NCI-H1417 (cell line): ENCODE data around the gene ZNF230.

Source experiments
- DNase-seq, 3 experiments: peaks; one replicate each; lab custom pipeline; 2025; lab: John Stamatoyannopoulos, UW

ZNF230 gene

DNA sequence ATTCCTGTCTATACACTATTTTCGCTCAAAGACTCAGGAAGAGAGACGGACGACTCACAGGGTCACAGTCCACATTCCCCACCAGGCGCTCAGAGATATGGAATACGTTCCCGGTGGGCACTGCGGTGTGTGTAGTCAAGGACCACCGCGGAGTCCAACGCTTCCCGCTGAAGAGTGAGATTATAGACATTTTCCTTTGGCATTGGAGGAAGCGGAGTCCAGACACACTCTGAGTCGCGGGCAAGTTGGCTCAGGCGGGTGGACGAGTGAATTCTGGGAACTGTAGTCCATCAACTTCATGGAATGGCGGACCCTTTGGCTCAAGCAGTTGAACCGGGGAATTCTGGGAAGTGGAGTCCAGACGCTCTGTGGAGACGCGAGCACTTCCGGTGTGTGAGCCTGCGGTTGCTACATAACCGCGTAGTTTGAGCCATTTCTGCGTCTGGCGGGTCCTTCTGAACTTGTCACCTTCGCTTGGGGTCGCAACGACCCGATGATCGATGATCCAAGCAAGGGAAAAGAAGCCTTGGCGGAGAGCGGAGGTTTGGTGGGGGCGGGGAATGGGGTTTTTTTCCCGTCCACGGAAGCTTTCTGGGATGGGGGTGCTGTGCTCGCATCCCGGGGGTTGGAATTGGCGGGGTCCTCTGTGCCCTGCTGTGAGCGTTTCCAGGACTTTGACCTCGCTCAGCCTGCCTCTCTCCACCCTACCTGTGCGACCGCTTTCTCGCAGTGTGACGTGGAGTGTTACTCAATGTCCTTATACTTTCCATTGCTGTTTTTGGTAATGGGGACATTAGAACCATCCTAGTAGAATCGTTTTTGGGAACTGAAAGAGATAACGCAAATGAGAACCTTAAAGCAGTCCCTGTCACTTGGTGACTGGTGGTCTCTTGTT is at the start of gene ZNF230:
TSS of gene ZNF230 (plus strand) at position 392 of the 895 bp plus-strand sequence. CDS start 4,122 bp downstream, outside the sequence.
- peak; percentile 87 to 98 (median 95) for DNase-seq

DNA sequence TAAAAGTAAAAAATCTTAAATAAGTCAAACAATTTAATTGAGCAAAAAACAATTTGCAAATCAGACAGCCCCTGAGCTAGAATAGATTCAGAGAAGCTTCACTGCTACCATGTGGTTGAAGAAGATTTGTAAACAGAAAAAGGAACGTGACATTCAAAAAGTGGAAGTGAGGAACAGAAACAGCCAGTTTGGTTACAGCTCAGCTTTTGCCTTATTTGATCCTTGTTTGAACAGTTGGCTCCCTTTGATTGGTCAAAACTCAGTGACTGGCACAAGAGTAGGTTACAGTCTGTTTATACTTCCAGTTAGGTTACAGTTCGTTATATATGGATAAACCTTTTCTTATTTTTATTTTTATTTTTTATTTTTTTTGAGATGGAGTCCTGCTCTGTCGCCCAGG is 45.9 kb upstream of the ZNF230 start:
- no peak for DNase-seq

DNA sequence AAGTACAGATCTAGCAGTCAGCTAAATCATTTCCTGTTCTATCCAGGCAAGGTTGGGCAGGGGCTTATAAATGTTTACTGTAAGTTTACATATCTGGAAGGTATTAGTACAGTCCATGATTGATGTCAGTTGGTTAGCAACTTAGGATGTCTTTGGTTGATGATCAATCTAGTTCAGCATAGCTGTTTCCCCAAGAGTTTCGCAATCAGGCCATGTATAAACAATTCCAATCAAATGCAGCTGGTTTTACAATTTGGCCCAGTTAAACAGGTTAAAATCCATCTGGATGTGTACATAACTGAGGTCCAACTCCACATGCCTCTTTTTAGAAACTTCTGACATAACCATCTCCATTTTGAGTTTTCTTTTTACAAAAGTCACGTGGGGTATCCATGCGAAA is 44.9 kb upstream of the ZNF230 start:
- no peak for DNase-seq

DNA sequence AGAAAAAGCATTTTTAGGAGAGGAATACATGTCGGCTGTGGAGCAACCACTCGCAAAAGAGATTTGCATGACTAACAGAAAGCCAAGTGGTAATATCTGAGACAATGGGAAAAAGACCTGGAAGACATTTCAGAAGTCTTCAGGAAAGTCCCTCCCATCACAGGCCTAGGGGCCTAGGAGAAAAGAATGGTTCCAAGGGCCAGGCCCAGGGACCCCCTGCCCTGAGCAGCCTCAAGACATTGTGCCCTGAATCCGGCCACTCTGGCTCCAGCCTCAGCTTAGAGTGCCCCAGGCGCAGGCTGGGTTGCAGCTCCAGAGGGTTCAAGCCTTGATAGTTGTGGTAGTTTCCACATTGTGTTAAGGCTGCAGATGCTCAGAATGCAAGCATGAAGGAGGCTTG is 42.3 kb upstream of the ZNF230 start:
- DNase-seq: no peak

DNA sequence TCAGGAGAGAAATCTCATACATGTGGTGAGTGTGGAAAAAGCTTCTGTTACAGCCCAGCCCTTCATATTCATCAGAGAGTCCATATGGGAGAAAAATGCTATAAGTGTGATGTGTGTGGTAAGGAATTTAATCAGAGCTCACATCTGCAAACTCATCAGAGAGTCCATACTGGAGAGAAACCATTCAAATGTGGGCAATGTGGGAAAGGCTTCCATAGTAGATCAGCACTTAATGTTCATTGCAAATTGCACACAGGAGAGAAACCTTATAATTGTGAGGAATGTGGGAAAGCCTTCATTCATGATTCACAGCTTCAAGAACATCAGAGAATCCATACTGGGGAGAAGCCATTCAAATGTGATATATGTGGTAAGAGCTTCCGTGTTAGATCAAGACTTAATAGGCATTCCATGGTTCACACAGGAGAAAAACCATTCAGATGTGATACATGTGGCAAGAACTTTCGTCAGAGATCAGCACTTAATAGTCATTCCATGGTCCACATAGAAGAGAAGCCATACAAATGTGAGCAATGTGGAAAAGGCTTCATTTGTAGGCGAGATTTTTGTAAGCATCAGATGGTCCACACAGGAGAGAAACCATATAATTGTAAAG is 36.6 kb upstream of the ZNF230 start:
- no peak for DNase-seq

DNA sequence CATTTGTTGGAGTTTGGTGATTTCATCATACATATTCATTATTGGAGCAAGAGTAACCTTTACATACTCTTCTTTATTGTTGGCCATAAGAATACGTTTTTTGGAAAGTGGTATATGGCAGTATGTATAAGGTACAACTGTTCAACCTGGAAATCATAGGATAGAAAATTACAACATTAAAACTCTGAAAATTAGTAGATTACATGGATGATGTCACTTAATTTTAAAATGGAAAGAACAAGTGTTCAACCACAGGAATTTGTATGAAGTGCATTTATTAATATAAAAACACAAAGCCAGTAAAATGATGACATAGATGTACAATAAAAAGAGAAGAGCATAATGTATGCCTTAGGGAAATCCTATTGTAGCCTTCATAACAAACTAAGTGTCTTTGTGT is 26.0 kb upstream of the ZNF230 start:
- no peak for DNase-seq

DNA sequence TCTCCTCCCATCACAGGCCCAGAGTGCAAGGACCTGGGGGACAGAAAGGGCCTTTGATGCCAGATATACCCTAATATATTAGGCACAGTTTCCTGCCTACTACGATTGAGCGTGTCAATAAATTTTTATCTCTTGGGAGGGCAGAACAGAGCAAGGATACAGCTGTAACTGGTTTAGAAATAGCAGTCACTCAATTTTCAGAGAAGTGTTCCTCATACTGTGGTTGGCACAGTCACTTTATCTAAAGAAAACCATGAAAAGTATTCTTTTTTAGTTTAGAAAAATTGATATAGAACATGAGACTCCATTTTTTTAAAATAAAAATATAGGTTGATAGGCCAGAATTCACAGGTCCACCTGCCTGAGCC is 19.2 kb upstream of the ZNF230 start:
- no peak for DNase-seq

DNA sequence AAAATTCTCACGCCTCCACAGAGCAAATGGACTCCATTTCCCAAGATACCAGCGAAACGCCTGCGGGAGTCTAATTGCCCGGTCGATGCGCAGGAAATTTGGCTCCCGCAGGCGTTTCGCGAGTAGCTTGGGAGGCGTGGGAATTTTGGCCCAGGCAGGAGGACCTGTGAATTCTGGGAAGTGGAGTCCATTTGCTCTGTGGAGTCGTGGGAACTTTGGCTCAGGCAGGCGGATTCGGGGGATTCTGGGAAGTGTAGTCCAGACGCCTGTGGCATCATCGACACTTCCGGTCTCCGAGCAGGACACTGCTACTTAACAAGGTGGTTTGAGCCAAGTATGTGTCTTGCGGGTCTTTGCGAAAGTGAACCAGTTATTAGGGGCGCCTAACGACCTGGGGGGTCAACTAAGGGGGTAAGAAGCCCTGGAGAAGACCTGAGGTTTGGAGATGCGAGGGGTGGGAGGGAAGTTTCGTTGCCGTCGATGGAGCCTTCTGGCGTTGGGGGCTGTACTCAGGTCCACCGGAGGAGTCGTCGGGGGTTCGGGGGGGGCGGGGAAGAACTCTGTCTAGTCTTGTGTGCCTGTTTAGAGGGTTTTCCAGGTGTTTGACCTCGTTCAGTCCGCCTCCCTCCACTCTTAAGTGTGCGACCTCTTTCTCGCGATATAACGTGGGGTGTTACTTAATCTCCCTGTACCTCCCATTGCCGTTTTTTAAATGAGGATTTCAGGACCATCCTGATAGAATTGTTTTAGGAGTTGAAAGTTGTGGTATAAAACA is 18.7 kb upstream of the ZNF230 start, which contains the start of gene ZNF155:
TSS of gene ZNF155 (plus strand) at position 277 of the 775 bp plus-strand sequence. CDS start 4,356 bp downstream, outside the sequence.
- peak; percentile 89 to 98 (median 97) for DNase-seq

DNA sequence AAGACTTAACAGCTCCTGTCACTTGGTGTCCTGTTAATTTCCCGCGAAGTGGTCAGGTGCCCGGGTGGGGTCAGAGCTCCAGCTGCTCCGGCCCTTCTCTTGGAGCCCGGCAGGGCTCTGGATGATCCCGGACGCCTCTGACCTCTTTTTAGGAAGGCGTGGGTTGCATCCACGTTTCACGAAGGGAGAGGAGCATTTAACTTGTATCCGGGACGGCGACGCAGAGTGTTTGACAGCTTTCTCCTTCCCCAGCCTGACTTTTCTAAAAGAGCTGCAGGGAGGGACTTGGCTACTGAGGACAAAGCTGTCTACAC is 18.1 kb upstream of the ZNF230 start:
- DNase-seq: no peak

DNA sequence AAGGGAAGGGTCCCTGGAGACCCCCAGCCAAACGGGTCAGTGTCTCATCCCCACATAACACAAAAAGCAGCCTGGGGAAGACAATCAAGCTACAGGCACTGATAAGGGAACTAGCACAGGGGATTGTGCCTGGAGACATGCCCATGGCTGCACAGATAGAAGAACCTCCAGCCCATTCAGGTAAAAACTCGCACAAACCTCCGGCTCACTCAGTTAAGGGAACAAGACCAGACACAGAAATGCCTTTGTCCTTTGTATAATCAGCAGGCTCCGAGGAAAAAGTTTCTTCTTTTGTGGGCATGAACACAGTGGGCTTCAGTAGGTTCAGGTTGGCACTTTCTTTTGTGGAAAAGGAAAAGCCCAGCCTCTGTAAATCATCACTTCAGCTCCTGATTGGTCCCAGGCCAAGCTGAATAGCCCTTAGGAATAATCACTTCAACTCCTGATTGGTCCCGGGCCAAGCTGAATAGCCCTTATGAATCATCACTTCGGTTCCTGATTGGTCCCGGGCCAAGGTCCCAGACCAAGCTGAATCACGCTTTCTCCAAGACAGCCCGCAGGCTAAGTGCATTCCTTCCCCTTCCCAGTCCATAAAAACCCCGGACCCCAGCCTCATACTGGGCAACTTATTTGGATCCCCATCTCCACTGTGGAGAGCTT is 5.0 kb upstream of the ZNF230 start:
- no peak for DNase-seq

DNA sequence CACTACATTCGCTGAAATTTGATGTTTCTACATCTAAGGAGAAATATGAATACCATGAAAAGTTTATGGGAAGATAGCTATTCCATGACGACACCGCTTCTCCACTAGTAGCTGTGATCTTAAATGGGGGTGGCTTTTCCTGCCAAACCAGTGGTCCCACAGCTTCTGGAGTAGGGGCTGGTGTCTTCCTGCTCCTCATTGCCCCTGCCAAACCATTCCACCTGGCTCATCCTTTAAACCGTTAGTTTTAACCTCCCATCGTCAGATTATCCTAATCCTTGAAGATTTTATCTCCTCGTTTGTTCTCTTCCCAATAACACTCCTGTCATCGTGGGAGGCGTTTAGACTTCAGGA is 568 bp upstream of the ZNF230 start:
- no peak for DNase-seq

DNA sequence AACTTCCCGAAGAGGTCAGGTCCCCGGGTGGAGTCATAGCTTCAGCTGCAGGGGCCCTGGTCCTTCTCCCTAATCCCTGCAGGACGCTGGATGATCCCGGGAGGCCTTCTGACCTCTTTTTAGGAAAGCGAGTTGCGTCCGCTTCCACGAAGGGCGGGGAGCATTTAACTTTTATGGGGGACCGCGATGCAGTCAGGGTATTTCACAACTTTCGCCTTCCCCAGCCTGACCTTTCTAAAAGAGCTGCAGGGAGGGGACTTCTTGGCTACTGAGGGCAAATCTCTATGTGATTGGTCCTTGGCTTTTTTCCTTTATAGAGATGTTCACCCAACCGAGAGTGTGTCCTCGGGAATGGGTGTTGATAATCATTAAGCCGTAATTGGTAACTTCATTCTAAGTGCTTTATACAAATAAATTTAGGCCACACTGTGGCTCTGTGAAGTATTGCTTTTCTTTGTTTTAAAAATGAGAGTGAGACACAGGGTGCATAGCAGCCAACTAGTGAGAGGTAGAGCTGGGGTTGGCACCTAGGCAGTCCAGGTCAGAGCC is 778 bp downstream of the ZNF230 start:
- peak in 2 of 3 experiments; percentile 32 to 37 for DNase-seq

DNA sequence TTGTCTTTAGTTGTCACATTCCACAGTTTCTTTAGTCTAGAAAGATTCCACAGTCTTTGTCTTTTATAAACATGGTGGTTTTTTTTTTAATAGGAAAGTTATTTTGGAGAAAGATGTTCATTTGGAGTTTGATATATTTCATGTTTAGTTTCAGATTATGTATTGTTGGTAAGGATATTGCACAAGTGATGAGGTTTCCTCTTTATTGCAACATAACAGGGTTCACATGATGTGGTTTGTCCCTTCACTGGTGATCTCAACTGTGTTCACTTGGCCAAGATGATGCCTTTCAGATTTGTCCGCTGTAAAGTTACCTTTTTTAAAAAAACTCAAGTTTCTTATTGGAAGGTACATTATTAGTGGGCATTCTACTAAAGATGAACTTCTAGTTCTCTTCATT is 3.2 kb downstream of the ZNF230 start:
- no peak for DNase-seq

DNA sequence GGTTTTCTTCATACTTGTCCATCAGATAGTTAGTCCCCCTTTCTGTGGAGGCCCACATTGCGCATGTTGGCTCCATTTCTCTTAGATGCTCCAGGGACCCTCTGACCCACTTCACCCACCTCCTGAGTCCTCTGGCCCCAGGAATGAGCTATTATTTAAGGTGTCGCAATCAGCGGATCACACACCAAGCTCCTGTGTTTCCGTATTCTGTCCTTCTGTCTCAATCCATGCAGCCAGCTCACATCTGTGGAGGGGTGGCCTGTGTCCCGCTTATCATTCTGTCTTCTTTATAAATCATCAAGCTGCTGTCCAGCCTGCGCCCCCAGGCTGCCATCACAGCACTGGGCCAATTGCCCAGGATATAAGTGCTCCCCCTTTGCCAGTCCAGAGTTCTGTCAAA is 4.7 kb downstream of the ZNF230 start:
- no peak for DNase-seq

DNA sequence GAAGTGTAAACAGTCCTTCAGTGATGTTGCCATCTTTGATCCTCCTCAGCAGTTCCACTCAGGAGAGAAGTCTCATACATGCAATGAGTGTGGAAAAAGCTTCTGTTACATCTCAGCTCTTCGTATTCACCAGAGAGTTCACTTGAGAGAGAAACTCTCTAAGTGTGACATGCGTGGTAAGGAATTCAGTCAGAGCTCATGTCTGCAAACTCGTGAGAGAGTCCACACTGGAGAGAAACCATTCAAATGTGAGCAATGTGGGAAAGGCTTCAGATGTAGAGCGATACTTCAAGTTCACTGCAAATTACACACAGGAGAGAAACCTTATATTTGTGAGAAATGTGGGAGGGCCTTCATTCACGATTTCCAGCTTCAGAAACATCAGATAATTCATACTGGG is 7.7 kb downstream of the ZNF230 start:
- no peak for DNase-seq

DNA sequence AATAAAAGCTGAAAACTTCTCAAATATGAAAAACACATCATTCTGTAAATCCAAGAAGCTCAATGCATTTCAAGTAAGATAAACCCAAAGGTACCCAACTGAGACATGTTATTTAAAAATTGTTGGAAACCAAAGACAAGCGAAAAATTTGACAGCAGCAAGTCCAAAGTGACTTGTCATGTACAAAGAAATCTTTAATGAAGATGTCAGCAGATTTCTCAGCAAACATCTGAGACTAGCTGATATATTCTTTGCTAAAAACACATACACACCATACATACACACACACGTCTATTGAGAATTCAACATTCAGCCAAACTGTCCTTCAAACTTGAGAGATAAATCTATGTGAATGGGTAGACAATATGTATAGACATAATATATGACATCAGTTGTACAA is 16.7 kb downstream of the ZNF230 start:
- no peak for DNase-seq

DNA sequence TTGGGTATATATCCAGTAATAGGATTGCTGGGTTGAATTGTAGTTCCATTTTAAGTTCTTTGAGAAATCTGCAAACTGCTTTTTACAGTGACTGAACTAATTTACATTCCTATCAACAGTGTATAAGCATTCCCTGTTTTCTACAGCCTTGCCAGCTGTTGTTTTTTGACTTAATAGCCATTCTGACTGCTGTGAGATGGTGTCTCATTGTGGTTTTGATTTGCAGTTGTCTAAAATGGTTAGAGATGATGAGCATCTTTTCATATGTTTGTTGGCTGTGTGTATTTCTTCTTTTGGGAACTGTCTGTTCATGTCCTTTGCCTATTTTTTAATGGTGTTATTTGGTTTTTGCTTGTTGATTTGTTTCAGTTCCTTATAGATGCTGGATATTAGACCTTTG is 18.5 kb downstream of the ZNF230 start:
- DNase-seq: no peak

DNA sequence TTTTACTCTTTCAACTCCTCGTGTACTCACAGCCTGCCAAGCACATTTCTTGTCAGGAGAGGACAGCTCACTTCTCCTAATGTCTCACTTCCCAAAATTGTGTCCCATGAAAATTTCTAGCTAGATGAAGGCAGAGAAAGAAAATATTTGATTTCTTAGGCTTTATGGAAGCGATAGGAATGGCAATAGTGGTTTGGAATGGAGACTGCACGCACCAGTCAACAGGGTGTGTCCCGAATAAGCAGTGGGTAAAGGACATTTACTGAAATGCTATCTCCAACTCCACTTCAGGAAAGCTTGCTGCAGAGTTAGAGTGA is 22.1 kb downstream of the ZNF230 start:
- DNase-seq: no peak

DNA sequence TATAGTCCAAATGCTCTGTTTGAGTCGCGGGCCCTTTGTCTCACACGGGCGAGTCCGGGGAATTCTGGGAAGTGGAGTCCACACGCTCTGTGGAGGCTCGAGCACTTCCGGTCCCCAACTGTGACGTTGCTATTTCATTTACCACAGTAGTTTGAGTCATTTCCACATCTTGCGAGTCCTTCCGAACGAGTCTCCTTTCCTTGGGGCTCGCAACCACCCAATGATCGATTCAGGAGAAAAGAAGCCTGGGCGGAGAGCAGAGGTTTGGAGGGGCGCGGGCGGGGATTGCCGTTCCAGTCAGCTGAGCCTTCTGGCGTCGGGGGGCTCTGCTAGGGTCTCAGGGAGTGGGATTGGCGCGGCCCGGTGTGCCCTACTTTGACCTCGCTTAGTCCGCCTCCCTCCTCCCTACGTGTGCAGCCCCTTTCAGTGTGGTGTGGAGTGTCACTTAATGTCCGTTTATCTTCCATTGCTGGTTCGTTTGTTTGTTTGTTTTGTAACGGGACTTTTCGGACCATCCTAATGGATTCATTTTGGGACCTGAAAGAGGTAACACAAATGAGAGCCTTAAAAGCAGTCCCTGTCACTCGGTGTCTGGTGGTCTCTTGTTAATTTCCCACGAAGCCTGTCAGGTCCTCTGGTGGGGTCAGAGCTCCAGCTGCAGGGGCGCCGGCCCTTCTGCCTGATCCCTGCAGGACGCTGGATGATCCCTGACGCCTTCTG is 22.6 kb downstream of the ZNF230 start, which contains the start of gene ZNF222:
TSS of gene ZNF222 (plus strand) at position 163 of the 720 bp plus-strand sequence. CDS start at position 221, 58 bp downstream.
- peak; percentile 61 to 84 (median 84) for DNase-seq

DNA sequence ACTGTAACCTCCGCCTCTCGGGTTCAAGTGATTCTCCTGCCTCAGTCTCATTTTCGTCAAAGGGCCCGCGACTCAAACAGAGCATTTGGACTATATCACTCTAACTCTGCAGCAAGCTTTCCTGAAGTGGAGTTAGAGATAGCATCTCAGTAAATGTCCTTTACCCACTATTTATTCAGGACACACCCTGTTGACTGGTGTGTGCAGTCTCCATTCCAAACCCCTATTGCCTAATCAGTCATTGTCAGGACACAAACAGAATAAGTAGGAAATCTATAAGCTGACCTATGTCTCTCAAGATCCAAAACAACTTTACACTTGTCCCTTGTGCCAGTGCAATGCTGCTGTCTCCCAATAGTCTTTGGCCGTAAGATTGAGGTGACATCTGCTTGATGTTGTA is 23.9 kb downstream of the ZNF230 start:
- no peak for DNase-seq

DNA sequence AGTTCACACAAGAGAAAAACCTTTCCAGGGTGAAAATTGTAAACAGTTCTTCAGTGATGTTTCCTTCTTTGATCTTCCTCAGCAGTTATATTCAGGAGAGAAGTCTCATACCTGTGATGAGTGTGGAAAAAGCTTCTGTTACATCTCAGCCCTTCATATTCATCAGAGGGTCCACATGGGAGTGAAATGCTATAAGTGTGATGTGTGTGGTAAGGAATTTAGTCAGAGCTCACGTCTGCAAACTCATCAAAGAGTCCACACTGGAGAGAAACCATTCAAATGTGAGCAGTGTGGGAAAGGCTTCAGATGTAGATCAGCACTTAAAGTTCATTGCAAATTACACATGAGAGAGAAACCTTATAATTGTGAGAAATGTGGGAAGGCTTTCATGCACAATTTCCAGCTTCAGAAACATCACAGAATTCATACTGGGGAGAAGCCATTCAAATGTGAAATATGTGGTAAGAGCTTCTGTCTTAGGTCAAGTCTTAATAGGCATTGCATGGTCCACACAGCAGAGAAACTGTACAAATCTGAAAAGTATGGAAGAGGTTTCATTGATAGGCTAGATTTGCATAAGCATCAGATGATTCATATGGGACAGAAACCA is 29.3 kb downstream of the ZNF230 start:
- no peak for DNase-seq
